HFFc6 (cell line): ENCODE results near the gene PARD3B. TPM values are rescaled to one million over a fixed set of nuclear protein-coding genes. Genes with fewer than 3 reads are reported as not detected.

ENCODE experiments used
- DNase-seq: peaks from one replicate; pipeline ENCODE4 v3.0.0-alpha.2; 2018
- H3K27ac Mint-ChIP-seq: 2 replicates; pipeline ENCODE4 v1.8.0; 2020; ENCODE audit warnings: mild to moderate bottlenecking, mixed read lengths
- H3K27me3 Mint-ChIP-seq: 2 replicates; pipeline ENCODE4 v1.8.0; 2021; ENCODE audit warnings: mild to moderate bottlenecking, moderate library complexity, mixed read lengths; ENCODE audit not compliant: insufficient read depth
- H3K36me3 Mint-ChIP-seq: 2 replicates; pipeline ENCODE4 v1.8.0; 2021; ENCODE audit warnings: low read depth, mixed read lengths
- H3K4me1 Mint-ChIP-seq: 2 replicates; pipeline ENCODE4 v1.8.0; 2020; ENCODE audit warnings: low read depth, mixed read lengths
- H3K4me3 Mint-ChIP-seq: 2 replicates; pipeline ENCODE4 v1.8.0; 2020; ENCODE audit warnings: mild to moderate bottlenecking, moderate library complexity, mixed read lengths
- H3K9me3 Mint-ChIP-seq: 2 replicates; pipeline ENCODE4 v1.8.0; 2020; ENCODE audit warnings: mild to moderate bottlenecking, mixed read lengths
- total RNA-seq, 6 experiments: library from RNA; stranded (reverse); fragmentation: NEBNext Ultra II Directional; extraction: Animal tissue kit (Norgen Biotek cat#: 25700); gene quantifications; 2 replicates in 1 of 6; 3 replicates in 5 of 6; pipeline ENCODE4 v1.2.3, GENCODE V29; 2021
- TF ChIP-seq, protein P1 (sequence below): fragments of 200-600 bp; sonication (generic); IDR thresholded peaks from 2 replicates; pipeline ENCODE4 v1.5.0; 2021; ENCODE audit warnings: antibody characterized with exemption, mild to moderate bottlenecking

The PARD3B gene
- total RNA-seq, 6 experiments from 2014 or later = 14.0 to 22.4 (median 15.3) TPM

DNA sequence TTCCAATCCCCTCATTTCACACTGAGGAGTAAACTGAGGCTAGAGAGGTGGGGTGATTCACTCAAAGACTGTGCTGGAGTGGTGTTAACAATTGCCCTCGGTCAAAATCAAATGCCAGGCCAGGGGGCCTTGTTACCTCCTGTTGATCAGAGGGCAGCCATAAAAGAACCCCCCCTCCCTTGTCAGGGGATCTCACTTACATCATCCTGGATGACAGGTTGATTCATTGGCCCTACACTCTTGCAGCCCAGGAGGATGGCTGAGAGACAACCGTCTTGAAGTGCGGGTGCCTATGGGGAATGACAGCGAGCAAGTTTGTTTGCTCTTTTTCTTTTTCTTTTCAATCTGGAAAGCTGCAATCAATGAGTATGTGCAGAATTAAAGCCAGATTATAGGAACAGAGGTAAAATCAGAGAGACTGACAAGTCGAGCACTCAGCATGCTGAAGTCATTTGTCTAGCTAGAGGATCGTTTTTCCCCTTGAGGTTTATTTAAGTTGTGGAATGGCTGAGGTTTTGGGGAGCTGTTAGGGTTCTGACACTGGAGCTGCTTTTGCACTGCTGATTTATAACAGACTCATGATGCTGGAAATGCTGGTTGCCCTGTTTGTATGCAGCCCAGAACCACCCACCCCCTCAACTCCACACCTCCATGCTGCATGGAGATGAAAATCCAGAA lies 1110.6 kb downstream of the PARD3B start:
- H3K4me1 Mint-ChIP-seq = peaks cover 69% of the 10 kb centered on the region
- no peaks in the 10 kb centered on the region for H3K36me3 Mint-ChIP-seq
- H3K27ac Mint-ChIP-seq = peak overlapping the region; percentile 74
- no peak for DNase-seq
- TF ChIP-seq, protein P1, sequence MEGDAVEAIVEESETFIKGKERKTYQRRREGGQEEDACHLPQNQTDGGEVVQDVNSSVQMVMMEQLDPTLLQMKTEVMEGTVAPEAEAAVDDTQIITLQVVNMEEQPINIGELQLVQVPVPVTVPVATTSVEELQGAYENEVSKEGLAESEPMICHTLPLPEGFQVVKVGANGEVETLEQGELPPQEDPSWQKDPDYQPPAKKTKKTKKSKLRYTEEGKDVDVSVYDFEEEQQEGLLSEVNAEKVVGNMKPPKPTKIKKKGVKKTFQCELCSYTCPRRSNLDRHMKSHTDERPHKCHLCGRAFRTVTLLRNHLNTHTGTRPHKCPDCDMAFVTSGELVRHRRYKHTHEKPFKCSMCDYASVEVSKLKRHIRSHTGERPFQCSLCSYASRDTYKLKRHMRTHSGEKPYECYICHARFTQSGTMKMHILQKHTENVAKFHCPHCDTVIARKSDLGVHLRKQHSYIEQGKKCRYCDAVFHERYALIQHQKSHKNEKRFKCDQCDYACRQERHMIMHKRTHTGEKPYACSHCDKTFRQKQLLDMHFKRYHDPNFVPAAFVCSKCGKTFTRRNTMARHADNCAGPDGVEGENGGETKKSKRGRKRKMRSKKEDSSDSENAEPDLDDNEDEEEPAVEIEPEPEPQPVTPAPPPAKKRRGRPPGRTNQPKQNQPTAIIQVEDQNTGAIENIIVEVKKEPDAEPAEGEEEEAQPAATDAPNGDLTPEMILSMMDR = no peak
- H3K9me3 Mint-ChIP-seq = no peaks in the 10 kb centered on the region
- H3K27me3 Mint-ChIP-seq = no peaks in the 10 kb centered on the region; the same call in none of the 2 replicates
- no peak overlapping the region for H3K4me3 Mint-ChIP-seq

GRCh38 chr2:205656461-205656860 lies 1111.2 kb downstream of the PARD3B start:
- no peak for DNase-seq
- Mint-ChIP-seq H3K27ac (no peak overlapping the region), H3K4me1 (peaks cover 69% of the 10 kb centered on the region), H3K9me3 (no peaks in the 10 kb centered on the region), H3K36me3 (no peaks in the 10 kb centered on the region), H3K27me3 (no peaks in the 10 kb centered on the region; the same call in 1 of the 2 replicates), H3K4me3 (no peak overlapping the region)
- TF ChIP-seq, protein P1 = no peak

DNA sequence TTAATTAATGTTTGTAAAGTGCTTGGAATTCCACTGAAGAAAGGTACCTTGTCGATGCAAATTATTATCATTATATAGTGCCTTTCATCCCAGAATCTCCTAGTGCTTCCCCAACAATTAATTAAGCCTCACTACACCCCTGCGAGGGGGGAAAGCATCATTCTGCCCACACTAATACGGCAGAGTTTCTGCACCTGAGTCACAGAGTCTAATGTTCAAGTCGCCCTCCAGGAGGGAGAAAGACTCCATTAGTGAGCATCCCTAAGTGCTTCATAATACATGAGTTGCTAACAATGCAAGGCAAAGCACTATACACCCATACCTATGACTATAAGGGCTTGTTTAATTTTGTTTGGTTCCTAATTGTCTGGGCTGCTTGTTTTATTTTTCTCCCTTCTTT lies 1111.7 kb downstream of the PARD3B start:
- no peaks in the 10 kb centered on the region for H3K36me3 Mint-ChIP-seq
- H3K9me3 Mint-ChIP-seq = no peaks in the 10 kb centered on the region
- TF ChIP-seq, protein P1 = no peak
- H3K4me1 Mint-ChIP-seq = peaks cover 66% of the 10 kb centered on the region
- H3K27ac Mint-ChIP-seq = no peak overlapping the region; the same call in 1 of the 2 replicates
- no peak for DNase-seq
- H3K27me3 Mint-ChIP-seq = no peaks in the 10 kb centered on the region; the same call in 1 of the 2 replicates
- no peak overlapping the region for H3K4me3 Mint-ChIP-seq

DNA sequence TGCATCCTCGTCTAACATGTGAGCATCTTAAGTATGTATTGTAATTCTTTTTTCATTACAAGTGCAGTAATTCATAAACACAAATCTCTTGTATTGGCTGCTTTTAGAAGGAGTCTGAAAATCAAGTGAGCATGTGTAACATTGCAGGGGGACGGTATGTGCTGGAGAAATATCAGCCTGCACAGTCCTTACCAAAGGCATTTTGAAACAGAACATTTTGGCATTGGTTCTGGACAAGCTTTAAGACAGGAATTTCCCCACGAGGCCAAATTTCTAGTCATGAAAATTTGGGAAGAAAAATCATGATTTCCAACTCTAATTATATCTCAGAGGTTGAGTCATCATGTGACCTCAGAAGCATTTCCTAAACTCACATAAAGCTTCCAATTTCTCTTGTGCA lies 1112.3 kb downstream of the PARD3B start:
- H3K27me3 Mint-ChIP-seq = no peaks in the 10 kb centered on the region
- H3K4me1 Mint-ChIP-seq = peaks cover 66% of the 10 kb centered on the region
- peak overlapping the region; percentile 37; the same call in 1 of the 2 replicates for H3K4me3 Mint-ChIP-seq
- peak; percentile 51 for DNase-seq
- no peaks in the 10 kb centered on the region for H3K9me3 Mint-ChIP-seq
- H3K36me3 Mint-ChIP-seq = no peaks in the 10 kb centered on the region
- peak overlapping the region; percentile 46; the same call in 1 of the 2 replicates for H3K27ac Mint-ChIP-seq
- TF ChIP-seq, protein P1 = no peak

- H3K27me3 Mint-ChIP-seq = no peaks in the 10 kb centered on the region
- no peak for DNase-seq
- no peak overlapping the region for H3K4me3 Mint-ChIP-seq
- H3K4me1 Mint-ChIP-seq = peaks cover 66% of the 10 kb centered on the region
- no peaks in the 10 kb centered on the region for H3K9me3 Mint-ChIP-seq
- TF ChIP-seq, protein P1 = no peak
- no peaks in the 10 kb centered on the region for H3K36me3 Mint-ChIP-seq
- H3K27ac Mint-ChIP-seq = peak overlapping the region; percentile 46; the same call in 1 of the 2 replicates
Observed at GRCh38 chr2:205658068-205658467, 1112.8 kb downstream of the PARD3B start.
